GM10847 (cell line): ENCODE measurements around the gene MBNL1.

Experiments used
- POLR2A ChIP-seq: IDR thresholded peaks from 2 replicates; pipeline ENCODE4 v1.6.1; 2011; ENCODE audit not compliant: insufficient read length; ENCODE audit errors: extremely low read depth

Gene MBNL1

GRCh38 chr3:152392272-152392880 is 123.6 kb downstream of the MBNL1 start:
- TF ChIP-seq POLR2A: no peak

GRCh38 chr3:152394246-152394645 is 125.5 kb downstream of the MBNL1 start:
- no peak for TF ChIP-seq POLR2A

GRCh38 chr3:152395764-152396163 is 127.0 kb downstream of the MBNL1 start:
- no peak for TF ChIP-seq POLR2A

- no peak for TF ChIP-seq POLR2A
Measured at GRCh38 chr3:152396867-152397266, 128.1 kb downstream of the MBNL1 start.

- no peak for TF ChIP-seq POLR2A
Measured at GRCh38 chr3:152398495-152398894, 129.8 kb downstream of the MBNL1 start.

- no peak for TF ChIP-seq POLR2A
Measured at GRCh38 chr3:152399374-152399773, 130.6 kb downstream of the MBNL1 start.

GRCh38 chr3:152400887-152401286 is 132.2 kb downstream of the MBNL1 start:
- TF ChIP-seq POLR2A: no peak

GRCh38 chr3:152402695-152403451 is 134.1 kb downstream of the MBNL1 start:
- TF ChIP-seq POLR2A: no peak

- TF ChIP-seq POLR2A: no peak
Measured at GRCh38 chr3:152403632-152404066, 134.9 kb downstream of the MBNL1 start.

- TF ChIP-seq POLR2A: no peak
Measured at GRCh38 chr3:152404976-152405375, 136.2 kb downstream of the MBNL1 start.

GRCh38 chr3:152405915-152406802 is 137.4 kb downstream of the MBNL1 start:
- no peak for TF ChIP-seq POLR2A

GRCh38 chr3:152413240-152413639 is 144.5 kb downstream of the MBNL1 start:
- TF ChIP-seq POLR2A: no peak

GRCh38 chr3:152416808-152417580 is 148.3 kb downstream of the MBNL1 start:
- no peak for TF ChIP-seq POLR2A

- TF ChIP-seq POLR2A: no peak
Measured at GRCh38 chr3:152419748-152420147, 151.0 kb downstream of the MBNL1 start.

GRCh38 chr3:152421162-152421561 is 152.4 kb downstream of the MBNL1 start:
- no peak for TF ChIP-seq POLR2A

GRCh38 chr3:152426393-152426792 is 157.7 kb downstream of the MBNL1 start:
- TF ChIP-seq POLR2A: no peak

- no peak for TF ChIP-seq POLR2A
Measured at GRCh38 chr3:152428577-152428976, 159.8 kb downstream of the MBNL1 start.
